CD14-positive monocyte (primary cell): Measurements from ENCODE around the gene EVC. TPM values are rescaled to one million over a fixed set of nuclear protein-coding genes. Genes with fewer than 3 reads are reported as not detected.

Experiments used
- DNase-seq, 3 donors: peaks; one replicate each; pipeline ENCODE4 v3.0.0-alpha.2; 2011 to 2022
- H2AFZ ChIP-seq: 2 replicates; pipeline ENCODE4 v1.6.0; 2012; ENCODE audit warnings: mild to moderate bottlenecking, low read depth, low read length, inconsistent platforms; ENCODE audit not compliant: insufficient read depth, poor library complexity, severe bottlenecking
- H3K27ac ChIP-seq, 2 donors: 1 replicate in 1 of 2; 2 replicates in 1 of 2; pipeline ENCODE4 v1.5.1; 2012 to 2013; ENCODE audit warnings: low read length in 2 of 2, control low read depth in 1 of 2, inconsistent platforms in 1 of 2, low read depth in 1 of 2, mild to moderate bottlenecking in 1 of 2
- H3K27me3 ChIP-seq, 2 donors: one replicate each; pipeline versions ENCODE4 v1.6.0 to v1.6.1; 2011 to 2013; ENCODE audit warnings: low read length in 2 of 2; ENCODE audit not compliant: control insufficient read depth in 2 of 2, insufficient read depth in 2 of 2
- H3K36me3 ChIP-seq, 2 donors: replicated peaks in 1 of 2; 1 replicate in 1 of 2; 2 replicates in 1 of 2; pipeline versions ENCODE4 v1.5.1 to v1.6.1; 2012 to 2013; ENCODE audit warnings: low read length in 2 of 2, control low read depth in 1 of 2, inconsistent platforms in 1 of 2, mild to moderate bottlenecking in 1 of 2; ENCODE audit not compliant: insufficient read depth in 2 of 2, control insufficient read depth in 1 of 2
- H3K4me1 ChIP-seq, 2 donors: 1 replicate in 1 of 2; 2 replicates in 1 of 2; pipeline versions ENCODE4 v1.5.1 to v1.6.1; 2012 to 2013; ENCODE audit warnings: low read length in 2 of 2, control low read depth in 1 of 2, inconsistent platforms in 1 of 2, mild to moderate bottlenecking in 1 of 2, moderate library complexity in 1 of 2; ENCODE audit not compliant: insufficient read depth in 2 of 2, control insufficient read depth in 1 of 2
- H3K4me2 ChIP-seq: replicated peaks from 2 replicates; pipeline ENCODE3; 2012; ENCODE audit warnings: low read length, moderate library complexity, mild to moderate bottlenecking; ENCODE audit not compliant: poor library complexity, severe bottlenecking; ENCODE audit errors: extremely low read depth
- H3K4me3 ChIP-seq, 3 experiments: fragments of 200-600 bp in 1 of 3; sonication (generic) in 1 of 3; replicated peaks in 1 of 3; 1 replicate in 2 of 3; 2 replicates in 1 of 3; pipeline ENCODE4 v1.5.1; 2011 to 2013; ENCODE audit warnings: low read length in 3 of 3, mild to moderate bottlenecking in 3 of 3, control low read depth in 2 of 3, low read depth in 2 of 3, inconsistent platforms in 1 of 3, moderate library complexity in 1 of 3
- H3K79me2 ChIP-seq: 2 replicates; pipeline ENCODE4 v1.6.0; 2012; ENCODE audit warnings: mild to moderate bottlenecking, control low read depth, inconsistent platforms, low read length, moderate library complexity; ENCODE audit not compliant: insufficient read depth
- H3K9ac ChIP-seq: 2 replicates; pipeline ENCODE4 v1.6.0; 2017; ENCODE audit warnings: low read length, mild to moderate bottlenecking; ENCODE audit not compliant: insufficient read depth, poor library complexity, severe bottlenecking
- H3K9me3 ChIP-seq, 2 donors: replicated peaks in 1 of 2; 1 replicate in 1 of 2; 2 replicates in 1 of 2; pipeline versions ENCODE4 v1.5.1 to v1.6.1; 2012 to 2013; ENCODE audit warnings: low read length in 2 of 2, control low read depth in 1 of 2; ENCODE audit not compliant: control insufficient read depth in 1 of 2, insufficient read depth in 1 of 2
- H4K20me1 ChIP-seq: 2 replicates; pipeline ENCODE4 v1.6.0; 2012; ENCODE audit warnings: mild to moderate bottlenecking, low read length, control low read depth, moderate library complexity; ENCODE audit not compliant: insufficient read depth
- H3K27ac Mint-ChIP-seq, 7 donors: one replicate each; pipeline ENCODE4 v1.8.0; 2020; ENCODE audit warnings: mild to moderate bottlenecking in 7 of 7, mixed read lengths in 7 of 7, moderate library complexity in 6 of 7, inconsistent platforms in 2 of 7
- H3K27me3 Mint-ChIP-seq, 3 donors: one replicate each; pipeline ENCODE4 v1.8.0; 2021 to 2022; ENCODE audit warnings: low read depth in 3 of 3, mild to moderate bottlenecking in 3 of 3, mixed read lengths in 3 of 3, moderate library complexity in 3 of 3, inconsistent platforms in 1 of 3
- H3K36me3 Mint-ChIP-seq, 2 donors: one replicate each; pipeline ENCODE4 v1.8.0; 2020; ENCODE audit warnings: mixed read lengths in 2 of 2, inconsistent platforms in 1 of 2, mild to moderate bottlenecking in 1 of 2
- H3K4me1 Mint-ChIP-seq: one replicate; pipeline ENCODE4 v1.8.0; 2020; ENCODE audit warnings: mild to moderate bottlenecking, mixed read lengths
- H3K4me3 Mint-ChIP-seq, 2 donors: one replicate each; pipeline ENCODE4 v1.8.0; 2020; ENCODE audit warnings: mild to moderate bottlenecking in 2 of 2, mixed read lengths in 2 of 2, moderate library complexity in 1 of 2
- H3K9me3 Mint-ChIP-seq, 7 donors: one replicate each; pipeline ENCODE4 v1.8.0; 2020 to 2022; ENCODE audit warnings: mixed read lengths in 7 of 7, mild to moderate bottlenecking in 6 of 7, moderate library complexity in 6 of 7, inconsistent platforms in 2 of 7
- WGBS: methylation state at CpG from one replicate; pipeline ENCODE4 v1.1.5; 2013; ENCODE audit warnings: missing lambda C conversion rate; ENCODE audit not compliant: insufficient coverage; 5-methylcytosine and 5-hydroxymethylcytosine counted together
- intact Hi-C, 2 donors: fragments of 100-400 bp; cut with micrococcal nuclease; formaldehyde crosslinking; loops; one replicate each; pipeline versions ENCODE4 v1.15.0 to v1.15.1; 2023
- polyA plus RNA-seq, 3 donors: library from polyadenylated mRNA; depleted of rRNA in 1 of 3; unstranded in 2 of 3; stranded (reverse) in 1 of 3; fragments of 300-500 nt in 2 of 3; fragments of >200 nt in 1 of 3; fragmentation: Illumina TruSeq in 2 of 3; gene quantifications; 1 replicate in 2 of 3; 2 replicates in 1 of 3; pipeline ENCODE4 v1.2.3, GENCODE V29; 2012 to 2021
- TF ChIP-seq, protein P1 (sequence below): fragments of 200-600 bp; IDR thresholded peaks from one replicate; pipeline ENCODE4 v1.8.0; 2022; ENCODE audit warnings: antibody characterized with exemption, mild to moderate bottlenecking

The EVC gene
- polyA plus RNA-seq, 3 donors, result 0.36 TPM; not detected in 2

- TF ChIP-seq, protein P1, sequence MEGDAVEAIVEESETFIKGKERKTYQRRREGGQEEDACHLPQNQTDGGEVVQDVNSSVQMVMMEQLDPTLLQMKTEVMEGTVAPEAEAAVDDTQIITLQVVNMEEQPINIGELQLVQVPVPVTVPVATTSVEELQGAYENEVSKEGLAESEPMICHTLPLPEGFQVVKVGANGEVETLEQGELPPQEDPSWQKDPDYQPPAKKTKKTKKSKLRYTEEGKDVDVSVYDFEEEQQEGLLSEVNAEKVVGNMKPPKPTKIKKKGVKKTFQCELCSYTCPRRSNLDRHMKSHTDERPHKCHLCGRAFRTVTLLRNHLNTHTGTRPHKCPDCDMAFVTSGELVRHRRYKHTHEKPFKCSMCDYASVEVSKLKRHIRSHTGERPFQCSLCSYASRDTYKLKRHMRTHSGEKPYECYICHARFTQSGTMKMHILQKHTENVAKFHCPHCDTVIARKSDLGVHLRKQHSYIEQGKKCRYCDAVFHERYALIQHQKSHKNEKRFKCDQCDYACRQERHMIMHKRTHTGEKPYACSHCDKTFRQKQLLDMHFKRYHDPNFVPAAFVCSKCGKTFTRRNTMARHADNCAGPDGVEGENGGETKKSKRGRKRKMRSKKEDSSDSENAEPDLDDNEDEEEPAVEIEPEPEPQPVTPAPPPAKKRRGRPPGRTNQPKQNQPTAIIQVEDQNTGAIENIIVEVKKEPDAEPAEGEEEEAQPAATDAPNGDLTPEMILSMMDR, result no peak
- Histone ChIP-seq H3K79me2 (no peaks in the 10 kb centered on the region), H3K4me1 (no peaks in the 10 kb centered on the region), H3K4me2 (no peak overlapping the region), H3K4me3 (no peak overlapping the region), H4K20me1 (no peaks in the 10 kb centered on the region), H2AFZ (no peak overlapping the region), H3K36me3 (no peaks in the 10 kb centered on the region), H3K9me3 (no peaks in the 10 kb centered on the region), H3K27ac (no peak overlapping the region), H3K27me3 (no peaks in the 10 kb centered on the region), H3K9ac (no peak overlapping the region)
- Mint-ChIP-seq H3K4me3 (no peak overlapping the region), H3K27ac (no peak overlapping the region), H3K27me3 (peaks cover 6 to 7% (median 7%) of the 10 kb centered on the region in 3 donors), H3K9me3 (peaks cover 0 to 3% (median 0%) of the 10 kb centered on the region in 7 donors), H3K4me1 (peaks cover 2% of the 10 kb centered on the region), H3K36me3 (no peaks in the 10 kb centered on the region)
- 83% methylated on average over 2 of the region's 4 CpGs for WGBS
- DNase-seq, result no peak
- intact Hi-C loops, result no loop called here
These were observed 131.5 kb downstream of the EVC start for GRCh38 chr4:5842456-5842855.

- Mint-ChIP-seq H3K4me1 (peaks cover 2% of the 10 kb centered on the region), H3K27me3 (peaks cover 5 to 6% (median 6%) of the 10 kb centered on the region in 3 donors), H3K9me3 (peaks cover 0 to 3% (median 0%) of the 10 kb centered on the region in 7 donors), H3K4me3 (no peak overlapping the region), H3K27ac (peak overlapping the region in 1 of 7 donors; percentile 22), H3K36me3 (no peaks in the 10 kb centered on the region)
- Histone ChIP-seq H3K79me2 (no peaks in the 10 kb centered on the region), H3K9ac (no peak overlapping the region), H3K4me2 (no peak overlapping the region), H3K27me3 (no peaks in the 10 kb centered on the region), H4K20me1 (no peaks in the 10 kb centered on the region), H3K27ac (no peak overlapping the region), H2AFZ (no peak overlapping the region), H3K4me3 (no peak overlapping the region), H3K9me3 (no peaks in the 10 kb centered on the region), H3K4me1 (no peaks in the 10 kb centered on the region), H3K36me3 (no peaks in the 10 kb centered on the region)
- TF ChIP-seq, protein P1, result no peak
- intact Hi-C loops, result no loop called here
- no peak for DNase-seq
- WGBS, result 95% methylated on average over 8 of the region's 18 CpGs
These were observed 132.9 kb downstream of the EVC start for GRCh38 chr4:5843573-5844530.
